BJ (cell line): Measurements from ENCODE around the gene LUC7L2. TPM values are rescaled to one million over a fixed set of nuclear protein-coding genes. Genes with fewer than 3 reads are reported as not detected.

Source experiments
- CTCF ChIA-PET: fragments of 350-600 bp; formaldehyde crosslinking; extraction: SDS; loops from one replicate; lab custom pipeline; 2021; ENCODE audit warnings: antibody characterized with exemption, inconsistent platforms; lab: Yijun Ruan, JAX
- POLR2A ChIA-PET: fragments of 300-600 bp; sonication (Branson Sonifier 250); formaldehyde crosslinking; extraction: SDS; loops from one replicate; lab custom pipeline; 2021; ENCODE audit warnings: antibody characterized with exemption; lab: Charles Lee
- DNase-seq: peaks from one replicate; pipeline ENCODE4 v3.0.0-alpha.2; 2011; ENCODE audit warnings: low read depth
- H3K27me3 ChIP-seq: 2 replicates; pipeline ENCODE4 v1.6.0; 2011; ENCODE audit warnings: low read length; ENCODE audit not compliant: control insufficient read depth, insufficient read depth
- H3K36me3 ChIP-seq: 2 replicates; pipeline ENCODE4 v1.5.1; 2011; ENCODE audit warnings: low read length; ENCODE audit not compliant: control insufficient read depth, insufficient read depth
- H3K4me3 ChIP-seq: 2 replicates; pipeline ENCODE4 v1.5.1; 2011; ENCODE audit warnings: low read depth, mild to moderate bottlenecking, control low read depth, low read length
- polyA plus RNA-seq: library from polyadenylated mRNA; depleted of rRNA; stranded (reverse); fragments of >200 nt; gene quantifications from 2 replicates; pipeline ENCODE4 v1.2.3, GENCODE V29; 2011
- TF ChIP-seq, protein P1 (sequence below): IDR thresholded peaks from 2 replicates; pipeline ENCODE4 v1.5.1; 2011; ENCODE audit warnings: low read depth, mild to moderate bottlenecking, control low read depth, inconsistent platforms, low read length, moderate library complexity; ENCODE audit not compliant: insufficient read depth

Gene LUC7L2
- polyA plus RNA-seq, 1 experiment = 22.3 TPM

DNA sequence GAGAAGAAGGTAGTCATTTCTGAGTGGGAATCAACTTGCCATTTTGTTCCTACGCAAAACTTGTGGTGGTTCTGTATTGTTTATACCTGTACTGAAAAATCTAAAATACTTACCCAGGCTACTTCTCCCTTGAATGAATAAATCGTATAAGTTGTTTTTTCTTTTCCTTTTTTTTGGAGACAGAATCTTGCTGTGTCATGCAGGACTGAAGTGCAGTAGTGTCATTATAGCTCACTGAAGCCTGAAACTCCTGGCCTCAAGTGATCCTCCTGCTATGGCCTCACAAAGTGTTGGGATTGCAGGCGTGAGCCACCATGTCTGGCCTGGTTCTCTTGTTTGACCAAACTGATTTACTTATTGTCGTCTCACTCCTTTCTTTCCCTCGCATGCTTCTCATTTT lies 27.9 kb downstream of the LUC7L2 start:
- TF ChIP-seq, protein P1, sequence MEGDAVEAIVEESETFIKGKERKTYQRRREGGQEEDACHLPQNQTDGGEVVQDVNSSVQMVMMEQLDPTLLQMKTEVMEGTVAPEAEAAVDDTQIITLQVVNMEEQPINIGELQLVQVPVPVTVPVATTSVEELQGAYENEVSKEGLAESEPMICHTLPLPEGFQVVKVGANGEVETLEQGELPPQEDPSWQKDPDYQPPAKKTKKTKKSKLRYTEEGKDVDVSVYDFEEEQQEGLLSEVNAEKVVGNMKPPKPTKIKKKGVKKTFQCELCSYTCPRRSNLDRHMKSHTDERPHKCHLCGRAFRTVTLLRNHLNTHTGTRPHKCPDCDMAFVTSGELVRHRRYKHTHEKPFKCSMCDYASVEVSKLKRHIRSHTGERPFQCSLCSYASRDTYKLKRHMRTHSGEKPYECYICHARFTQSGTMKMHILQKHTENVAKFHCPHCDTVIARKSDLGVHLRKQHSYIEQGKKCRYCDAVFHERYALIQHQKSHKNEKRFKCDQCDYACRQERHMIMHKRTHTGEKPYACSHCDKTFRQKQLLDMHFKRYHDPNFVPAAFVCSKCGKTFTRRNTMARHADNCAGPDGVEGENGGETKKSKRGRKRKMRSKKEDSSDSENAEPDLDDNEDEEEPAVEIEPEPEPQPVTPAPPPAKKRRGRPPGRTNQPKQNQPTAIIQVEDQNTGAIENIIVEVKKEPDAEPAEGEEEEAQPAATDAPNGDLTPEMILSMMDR = no peak
- Histone ChIP-seq H3K36me3 (peaks cover 4% of the 10 kb centered on the region), H3K27me3 (no peaks in the 10 kb centered on the region), H3K4me3 (no peak overlapping the region)
- DNase-seq = no peak
- ChIA-PET POLR2A (interaction anchor here (0.7 kb wide), 1 partner anchor 846 kb away, joined by 4 read pairs; no protein-coding TSS in a partner anchor), CTCF (interaction anchor here (0.8 to 1.6 kb wide), 2 partner anchors 16 to 47 kb away, joined by 3 to 4 read pairs; no protein-coding TSS in a partner anchor)

DNA sequence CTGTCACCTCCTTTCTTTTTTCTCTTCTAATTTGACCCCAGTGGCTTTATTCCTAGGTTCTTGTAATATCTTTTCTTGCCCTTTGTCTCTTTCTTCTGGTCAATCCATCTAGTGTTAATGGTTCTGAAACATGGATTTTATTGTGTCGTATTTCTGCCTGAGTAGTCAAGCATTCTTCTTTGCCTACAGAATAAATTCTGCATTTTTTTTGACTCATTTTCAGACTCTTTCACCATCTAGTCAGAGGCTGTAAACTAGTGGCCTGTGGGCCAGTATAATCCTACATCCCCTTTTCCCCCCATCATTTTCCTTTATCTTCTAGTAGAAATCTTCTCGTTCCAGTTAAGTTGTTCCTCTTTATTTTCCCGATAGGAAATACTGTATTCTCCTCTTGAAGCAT lies 29.4 kb downstream of the LUC7L2 start:
- no peaks in the 10 kb centered on the region for H3K27me3 ChIP-seq
- H3K36me3 ChIP-seq = peaks cover 4% of the 10 kb centered on the region; the same call in 1 of the 2 replicates
- no peak overlapping the region for H3K4me3 ChIP-seq
- DNase-seq = no peak
- CTCF ChIA-PET = no interaction called here
- TF ChIP-seq, protein P1 = no peak
- POLR2A ChIA-PET = interaction anchor here (0.7 kb wide), 1 partner anchor 39 kb away, joined by 5 read pairs; no protein-coding TSS in a partner anchor

DNA sequence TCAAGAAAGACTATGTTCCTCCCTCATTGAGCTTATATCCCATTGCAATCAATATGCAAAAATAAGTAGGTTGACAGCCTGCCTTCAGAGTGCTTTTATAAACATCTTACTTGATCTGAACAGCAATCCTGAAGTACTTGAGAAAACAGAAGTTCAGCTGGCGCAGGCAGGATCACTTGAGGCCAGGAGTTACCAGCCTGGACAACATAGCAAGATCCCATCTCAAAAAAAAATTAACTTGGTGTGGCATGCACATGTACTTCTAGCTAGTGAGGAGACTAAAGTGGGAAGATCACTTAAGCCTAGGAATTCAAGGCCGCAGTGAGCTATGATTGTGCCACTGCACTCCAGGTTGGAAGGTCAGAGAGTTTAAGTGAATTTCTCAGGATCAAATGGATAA lies 30.1 kb downstream of the LUC7L2 start:
- DNase-seq = no peak

DNA sequence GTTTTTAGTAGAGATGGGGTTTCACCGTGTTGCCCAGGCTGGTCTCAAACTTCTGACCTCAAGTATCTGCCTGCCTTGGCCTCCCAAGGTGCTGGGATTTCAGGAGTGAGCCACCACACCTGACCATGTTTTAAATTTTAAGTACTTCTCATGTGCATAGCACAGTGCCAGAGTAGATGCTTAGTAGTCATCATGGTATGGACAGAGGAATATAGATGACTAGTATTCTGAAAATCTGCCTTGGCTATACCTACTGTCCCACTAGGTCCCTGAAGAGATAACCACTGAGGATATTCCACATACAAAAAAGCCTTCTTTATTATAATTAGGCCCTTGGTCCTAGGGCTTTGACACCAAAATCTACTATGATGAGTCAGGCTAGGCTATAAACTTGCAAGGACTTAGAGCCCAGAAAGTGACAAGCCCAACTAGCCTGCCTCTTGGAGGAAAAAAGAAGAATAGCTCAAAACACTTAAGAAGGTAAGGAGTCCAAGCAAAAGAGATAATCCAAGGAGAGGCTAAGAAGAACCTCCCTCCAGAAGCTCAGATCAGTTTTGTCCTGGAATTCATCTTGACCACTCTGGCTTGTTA lies 34.0 kb downstream of the LUC7L2 start:
- no peaks in the 10 kb centered on the region for H3K27me3 ChIP-seq
- ChIA-PET POLR2A (no interaction called here), CTCF (interaction anchor here (0.6 to 0.9 kb wide), 2 partner anchors 12 to 41 kb away, joined by 3 read pairs; no protein-coding TSS in a partner anchor)
- H3K36me3 ChIP-seq = no peaks in the 10 kb centered on the region
- no peak overlapping the region for H3K4me3 ChIP-seq
- DNase-seq = no peak
- TF ChIP-seq, protein P1 = no peak

More for the DNA sequence above, 30.1 kb downstream of the LUC7L2 start:
- POLR2A ChIA-PET = no interaction called here
- CTCF ChIA-PET = no interaction called here
- no peaks in the 10 kb centered on the region for H3K27me3 ChIP-seq
- no peak overlapping the region for H3K4me3 ChIP-seq
- TF ChIP-seq, protein P1 = no peak
- H3K36me3 ChIP-seq = peaks cover 4% of the 10 kb centered on the region; the same call in 1 of the 2 replicates

DNA sequence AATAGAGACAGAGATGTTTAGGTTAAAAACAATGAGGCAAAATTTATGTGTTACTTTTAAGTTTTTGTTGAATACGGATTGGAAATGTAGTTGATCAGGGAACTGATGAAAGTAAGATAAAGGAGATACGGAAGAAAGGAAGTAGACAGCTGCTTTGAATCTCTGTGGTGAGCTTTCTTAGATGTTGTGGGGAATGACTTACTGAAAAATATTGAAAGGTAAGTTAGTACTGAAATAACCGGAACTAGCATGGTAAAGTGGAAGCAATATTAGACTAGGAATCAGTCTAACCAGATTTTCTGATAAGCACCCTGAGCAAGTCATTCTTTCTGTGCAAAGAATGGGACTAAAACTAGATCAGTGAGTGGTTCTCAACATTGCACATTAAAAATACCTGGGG lies 34.8 kb downstream of the LUC7L2 start:
- DNase-seq = no peak
- TF ChIP-seq, protein P1 = no peak
- H3K36me3 ChIP-seq = no peaks in the 10 kb centered on the region
- H3K4me3 ChIP-seq = no peak overlapping the region
- ChIA-PET POLR2A (interaction anchor here (0.6 kb wide), 1 partner anchor 1003 kb away, joined by 6 read pairs; no protein-coding TSS in a partner anchor), CTCF (no interaction called here)
- no peaks in the 10 kb centered on the region for H3K27me3 ChIP-seq
